GM18519 (cell line): Measurements from ENCODE around the gene MINK1.
"Not testable (repeated sequence)": the region's sequence is repeated elsewhere in the genome, so short reads cannot be mapped to it uniquely, and the experiment has no call there.

ENCODE experiments used
- ATAC-seq: cut with Tn5 transposase; IDR thresholded peaks from one replicate; pipeline ENCODE4 v1.9.1; 2021; ENCODE audit warnings: mild to moderate bottlenecking, moderate library complexity; ENCODE audit not compliant: unreplicated experiment, low FRiP score

The MINK1 gene

GRCh38 chr17:4810696-4811290, 22.3 kb upstream of the MINK1 start:
- no peak for ATAC-seq

- no peak for ATAC-seq
Measured at GRCh38 chr17:4811471-4811870, 21.7 kb upstream of the MINK1 start.

- no peak for ATAC-seq
Measured at GRCh38 chr17:4812690-4813089, 20.4 kb upstream of the MINK1 start.

GRCh38 chr17:4815043-4815675, 18.0 kb upstream of the MINK1 start:
- ATAC-seq: no peak

GRCh38 chr17:4816826-4817225, 16.3 kb upstream of the MINK1 start:
- no peak for ATAC-seq

GRCh38 chr17:4818276-4818675, 14.9 kb upstream of the MINK1 start:
- no peak for ATAC-seq

- ATAC-seq: no peak
Measured at GRCh38 chr17:4822835-4823234, 10.3 kb upstream of the MINK1 start.

- ATAC-seq: no peak
Measured at GRCh38 chr17:4823373-4824089, 9.6 kb upstream of the MINK1 start.

- ATAC-seq: no peak
Measured at GRCh38 chr17:4827399-4827798, 5.7 kb upstream of the MINK1 start.

GRCh38 chr17:4832829-4833177, 337 bp upstream of the MINK1 start:
- not testable (repeated sequence) for ATAC-seq

GRCh38 chr17:4833941-4834680, 971 bp downstream of the MINK1 start:
- ATAC-seq: no peak

- no peak for ATAC-seq
Measured at GRCh38 chr17:4834681-4835020, 1.5 kb downstream of the MINK1 start.

GRCh38 chr17:4836221-4836620, 3.1 kb downstream of the MINK1 start:
- ATAC-seq: no peak

GRCh38 chr17:4837471-4838308, 4.5 kb downstream of the MINK1 start:
- ATAC-seq: no peak

- ATAC-seq: no peak
Measured at GRCh38 chr17:4838309-4838785, 5.2 kb downstream of the MINK1 start.

GRCh38 chr17:4839221-4839620, 6.1 kb downstream of the MINK1 start:
- no peak for ATAC-seq

GRCh38 chr17:4839965-4840892, 7.1 kb downstream of the MINK1 start:
- no peak for ATAC-seq

- no peak for ATAC-seq
Measured at GRCh38 chr17:4840893-4841242, 7.7 kb downstream of the MINK1 start.

GRCh38 chr17:4842376-4842775, 9.2 kb downstream of the MINK1 start:
- ATAC-seq: no peak
